A673 (cell line): ENCODE results near the gene MRE11. TPM values are rescaled to one million over a fixed set of nuclear protein-coding genes. Genes with fewer than 3 reads are reported as not detected.
"Not testable (repeated sequence)": the region's sequence is repeated elsewhere in the genome, so short reads cannot be mapped to it uniquely, and the experiment has no call there.

ENCODE experiments used
- BruUV-seq: library from RNA; stranded (reverse); fragments of 400-500 nt; replicated peaks from 2 replicates; lab custom pipeline; 2021; lab: Mats Ljungman, UMichigan
- CTCF ChIA-PET: fragments of 300-600 bp; sonication (Branson Sonifier 250); formaldehyde crosslinking; loops from one replicate; lab custom pipeline; 2022; ENCODE audit warnings: antibody characterized with exemption; lab: Charles Lee
- POLR2A ChIA-PET: fragments of 300-600 bp; sonication (Branson Sonifier 250); formaldehyde crosslinking; loops from one replicate; lab custom pipeline; 2022; ENCODE audit warnings: antibody characterized with exemption; ENCODE audit not compliant: low non-redundant PET; lab: Charles Lee
- DNase-seq: peaks from one replicate; pipeline ENCODE4 v3.0.0-alpha.2; 2015; ENCODE audit warnings: low spot score
- H3K27ac ChIP-seq: fragments of 200-600 bp; sonication (generic); 2 replicates; pipeline ENCODE4 v1.5.1; 2016; ENCODE audit warnings: mixed run types, low read depth, mild to moderate bottlenecking, mixed read lengths, antibody characterized with exemption, low read length; ENCODE audit not compliant: poor library complexity, severe bottlenecking
- H3K27me3 ChIP-seq: fragments of 200-600 bp; sonication (generic); replicated peaks from 2 replicates; pipeline ENCODE4 v1.6.1; 2017; ENCODE audit warnings: mixed run types, low read depth, mild to moderate bottlenecking, mixed read lengths, antibody characterized with exemption, low read length; ENCODE audit not compliant: insufficient read depth, poor library complexity
- H3K36me3 ChIP-seq: fragments of 200-600 bp; sonication (generic); 2 replicates; pipeline ENCODE4 v1.6.1; 2016; ENCODE audit warnings: mixed run types, mild to moderate bottlenecking, mixed read lengths, antibody characterized with exemption, low read length; ENCODE audit not compliant: insufficient read depth, poor library complexity, severe bottlenecking
- H3K4me1 ChIP-seq: fragments of 200-600 bp; sonication (generic); 2 replicates; pipeline ENCODE4 v1.6.1; 2017; ENCODE audit warnings: mixed run types, mild to moderate bottlenecking, mixed read lengths, antibody characterized with exemption, low read length; ENCODE audit not compliant: insufficient read depth, poor library complexity, severe bottlenecking
- H3K4me3 ChIP-seq: fragments of 200-600 bp; sonication (generic); 2 replicates; pipeline ENCODE4 v1.5.1; 2016; ENCODE audit warnings: low read depth, mixed run types, mild to moderate bottlenecking, mixed read lengths, low read length; ENCODE audit not compliant: poor library complexity, severe bottlenecking
- H3K9me3 ChIP-seq: fragments of 200-600 bp; sonication (generic); 2 replicates; pipeline ENCODE4 v1.6.1; 2016; ENCODE audit warnings: mixed run types, low read depth, mild to moderate bottlenecking, mixed read lengths, antibody characterized with exemption, low read length; ENCODE audit not compliant: poor library complexity, severe bottlenecking
- EZH2 ChIP-seq: fragments of 200-600 bp; sonication (generic); IDR thresholded peaks from 2 replicates; pipeline ENCODE4 v1.6.1; 2017; ENCODE audit warnings: borderline replicate concordance, low read depth, mild to moderate bottlenecking, mixed read lengths, antibody characterized with exemption, low read length; ENCODE audit not compliant: poor library complexity, severe bottlenecking
- intact Hi-C: fragments of 100-400 bp; cut with micrococcal nuclease; formaldehyde crosslinking; loops from one replicate; pipeline ENCODE4 v1.10.0; 2022; ENCODE audit not compliant: unreplicated experiment
- total RNA-seq: library from RNA; stranded (reverse); gene quantifications from 2 replicates; pipeline ENCODE4 v1.2.3, GENCODE V29; 2021
- TF ChIP-seq, protein P1 (sequence below): fragments of 300-800, 200-600 bp; sonication (generic); conservative IDR thresholded peaks from 2 replicates; pipeline ENCODE4 v1.5.1; 2017; ENCODE audit warnings: low read depth, mild to moderate bottlenecking, antibody characterized with exemption, low read length, moderate library complexity, mixed read lengths

MRE11 gene
- total RNA-seq, 1 experiment from 2014 or later: 44.7 TPM

DNA sequence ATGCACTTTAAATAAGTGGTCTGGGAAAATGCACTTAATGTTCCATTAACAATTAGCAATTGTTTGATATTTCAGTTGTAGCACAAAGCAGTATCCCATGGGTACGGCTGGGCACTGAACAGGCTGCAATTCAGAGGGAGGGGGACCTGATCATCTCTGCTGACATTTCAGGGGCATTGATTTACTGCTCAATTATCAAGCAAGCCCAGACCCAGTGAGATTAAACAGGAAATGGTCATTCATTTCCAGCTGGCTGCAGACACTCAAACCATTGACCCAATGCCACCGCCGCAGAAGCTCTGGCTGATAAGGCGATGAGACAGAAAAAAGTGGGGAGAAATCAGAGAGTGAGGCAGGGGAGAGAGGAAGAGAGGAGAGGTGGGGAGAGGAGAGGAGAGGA, 93.6 kb downstream of the MRE11 start:
- H3K4me3 ChIP-seq: no peak overlapping the region

DNA sequence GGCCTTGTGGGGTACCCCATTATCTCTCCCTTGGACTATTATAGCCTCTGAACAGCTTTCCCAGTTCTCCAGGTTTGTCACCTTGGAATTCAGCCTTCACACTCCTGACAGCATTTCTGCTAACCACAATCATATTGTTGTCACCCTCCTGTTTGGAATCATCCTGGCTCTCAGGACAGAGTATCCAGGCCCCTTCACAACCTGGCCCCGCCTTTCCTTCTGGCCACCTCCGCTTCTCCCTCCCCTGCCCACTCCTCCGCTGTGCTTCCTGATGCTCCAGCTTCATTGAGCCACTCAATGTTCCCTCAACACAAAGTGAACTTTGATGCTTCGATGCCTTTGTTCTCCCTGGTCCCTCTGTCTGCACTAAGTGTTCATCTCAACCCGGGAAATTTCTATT, 95.5 kb downstream of the MRE11 start:
- POLR2A ChIA-PET: no interaction called here
- BruUV-seq: no TSS peak
- Histone ChIP-seq H3K4me3 (no peak overlapping the region), H3K36me3 (no peaks in the 10 kb centered on the region), H3K4me1 (peaks cover 13% of the 10 kb centered on the region), H3K9me3 (no peaks in the 10 kb centered on the region), H3K27me3 (peaks cover 49% of the 10 kb centered on the region), H3K27ac (no peak overlapping the region)
- CTCF ChIA-PET: interaction anchor here (0.6 kb wide), 1 partner anchor 144 kb away, joined by 5 read pairs; no protein-coding TSS in a partner anchor
- intact Hi-C loops: no loop called here
- no peak for DNase-seq
- TF ChIP-seq, protein P1, sequence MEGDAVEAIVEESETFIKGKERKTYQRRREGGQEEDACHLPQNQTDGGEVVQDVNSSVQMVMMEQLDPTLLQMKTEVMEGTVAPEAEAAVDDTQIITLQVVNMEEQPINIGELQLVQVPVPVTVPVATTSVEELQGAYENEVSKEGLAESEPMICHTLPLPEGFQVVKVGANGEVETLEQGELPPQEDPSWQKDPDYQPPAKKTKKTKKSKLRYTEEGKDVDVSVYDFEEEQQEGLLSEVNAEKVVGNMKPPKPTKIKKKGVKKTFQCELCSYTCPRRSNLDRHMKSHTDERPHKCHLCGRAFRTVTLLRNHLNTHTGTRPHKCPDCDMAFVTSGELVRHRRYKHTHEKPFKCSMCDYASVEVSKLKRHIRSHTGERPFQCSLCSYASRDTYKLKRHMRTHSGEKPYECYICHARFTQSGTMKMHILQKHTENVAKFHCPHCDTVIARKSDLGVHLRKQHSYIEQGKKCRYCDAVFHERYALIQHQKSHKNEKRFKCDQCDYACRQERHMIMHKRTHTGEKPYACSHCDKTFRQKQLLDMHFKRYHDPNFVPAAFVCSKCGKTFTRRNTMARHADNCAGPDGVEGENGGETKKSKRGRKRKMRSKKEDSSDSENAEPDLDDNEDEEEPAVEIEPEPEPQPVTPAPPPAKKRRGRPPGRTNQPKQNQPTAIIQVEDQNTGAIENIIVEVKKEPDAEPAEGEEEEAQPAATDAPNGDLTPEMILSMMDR: no peak
- no peak for TF ChIP-seq EZH2

More for the DNA sequence above, 93.6 kb downstream of the MRE11 start:
- intact Hi-C loops: no loop called here
- no peak for DNase-seq
- no TSS peak for BruUV-seq
- Histone ChIP-seq H3K36me3 (no peaks in the 10 kb centered on the region), H3K4me1 (peaks cover 13% of the 10 kb centered on the region), H3K9me3 (no peaks in the 10 kb centered on the region), H3K27ac (no peak overlapping the region), H3K27me3 (peaks cover 49% of the 10 kb centered on the region)
- no peak for TF ChIP-seq EZH2
- TF ChIP-seq, protein P1: no peak
- POLR2A ChIA-PET: no interaction called here
- CTCF ChIA-PET: no interaction called here

DNA sequence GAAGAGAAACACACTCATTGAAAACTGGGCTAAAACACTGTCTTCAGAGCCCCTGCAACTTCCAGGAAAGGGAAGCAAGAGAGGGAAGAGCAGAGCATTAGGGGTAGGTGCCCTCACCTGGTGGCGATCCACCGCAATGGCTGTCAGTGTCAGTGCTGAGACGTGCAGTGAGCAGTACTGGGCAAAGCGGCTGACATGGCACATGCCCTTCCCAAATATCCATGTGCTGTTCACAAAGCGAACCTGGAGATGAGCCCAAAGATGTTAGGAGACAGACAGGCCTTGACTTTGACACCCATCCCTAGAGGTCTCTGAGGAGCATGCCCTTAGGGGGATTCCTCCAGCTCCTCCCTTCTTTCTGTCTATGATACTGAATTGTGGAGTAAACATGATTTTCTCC, 97.4 kb downstream of the MRE11 start:
- TF ChIP-seq EZH2: no peak
- TF ChIP-seq, protein P1: no peak
- POLR2A ChIA-PET: no interaction called here
- Histone ChIP-seq H3K36me3 (no peaks in the 10 kb centered on the region), H3K4me1 (peaks cover 8% of the 10 kb centered on the region), H3K27ac (no peak overlapping the region), H3K27me3 (peaks cover 35% of the 10 kb centered on the region), H3K4me3 (no peak overlapping the region), H3K9me3 (no peaks in the 10 kb centered on the region)
- CTCF ChIA-PET: no interaction called here
- intact Hi-C loops: no loop called here
- no TSS peak for BruUV-seq
- no peak for DNase-seq

GRCh38 chr11:94391937-94392336, 101.7 kb downstream of the MRE11 start:
- H3K27me3 ChIP-seq, BruUV-seq: not testable (repeated sequence)

More at GRCh38 chr11:94391937-94392336, 101.7 kb downstream of the MRE11 start:
- H3K36me3 ChIP-seq, CTCF ChIA-PET, H3K27ac ChIP-seq, DNase-seq, H3K9me3 ChIP-seq, H3K4me3 ChIP-seq, POLR2A ChIA-PET, H3K4me1 ChIP-seq, intact Hi-C loops: not testable (repeated sequence)
